IPS-20b (cell line): ENCODE data around the gene DDX27.
"Not testable (repeated sequence)": the region's sequence is repeated elsewhere in the genome, so short reads cannot be mapped to it uniquely, and the experiment has no call there.

Source experiments
- H3K27ac ChIP-seq: one replicate; pipeline ENCODE4 v1.5.1; 2013; ENCODE audit warnings: low read length
- H3K27me3 ChIP-seq: 2 replicates; pipeline ENCODE4 v1.6.1; 2013; ENCODE audit warnings: mild to moderate bottlenecking, low read length, inconsistent platforms; ENCODE audit not compliant: insufficient read depth
- H3K36me3 ChIP-seq: 2 replicates; pipeline ENCODE4 v1.6.1; 2013; ENCODE audit warnings: low read depth, mild to moderate bottlenecking, inconsistent platforms, low read length, moderate library complexity; ENCODE audit not compliant: insufficient read depth
- H3K4me1 ChIP-seq: 2 replicates; pipeline ENCODE4 v1.6.1; 2013; ENCODE audit warnings: mild to moderate bottlenecking, control low read depth, inconsistent platforms, low read length, moderate library complexity; ENCODE audit not compliant: insufficient read depth
- H3K4me3 ChIP-seq: 2 replicates; pipeline ENCODE4 v1.5.1; 2013; ENCODE audit warnings: mild to moderate bottlenecking, low read length, inconsistent platforms
- H3K9ac ChIP-seq: 2 replicates; pipeline ENCODE4 v1.6.1; 2013; ENCODE audit warnings: low read depth, mild to moderate bottlenecking, inconsistent platforms, low read length, moderate library complexity
- H3K9me3 ChIP-seq: 2 replicates; pipeline ENCODE4 v1.6.1; 2013; ENCODE audit warnings: mild to moderate bottlenecking, low read depth, low read length, inconsistent platforms; ENCODE audit not compliant: insufficient read depth

DDX27 gene

GRCh38 chr20:49219091-49219923 is at the start of gene DDX27:
Gene DDX27, plus strand, starts transcription at chr20:49219416. Its CDS starts 33 bp downstream, at chr20:49219449.
- Histone ChIP-seq H3K27ac (peak within 1 kb of the TSS; percentile 73), H3K4me3 (peak within 1 kb of the TSS; percentile 93), H3K36me3 (peaks cover 29% of the 10 kb centered on the region), H3K9ac (peak within 1 kb of the TSS; percentile 81), H3K27me3 (no peaks in the 10 kb centered on the region), H3K4me1 (peaks cover 5% of the 10 kb centered on the region; the same call in 1 of the 2 replicates), H3K9me3 (no peaks in the 10 kb centered on the region)

GRCh38 chr20:49169547-49169946 is 49.7 kb upstream of the DDX27 start:
- Histone ChIP-seq H3K36me3 (peaks cover 35% of the 10 kb centered on the region), H3K27ac (no peak overlapping the region), H3K9ac (no peak overlapping the region), H3K4me3 (no peak overlapping the region), H3K9me3 (no peaks in the 10 kb centered on the region), H3K27me3 (no peaks in the 10 kb centered on the region), H3K4me1 (no peaks in the 10 kb centered on the region)

GRCh38 chr20:49170714-49171113 is 48.5 kb upstream of the DDX27 start:
- Histone ChIP-seq H3K9me3 (no peaks in the 10 kb centered on the region), H3K9ac (no peak overlapping the region), H3K4me1 (no peaks in the 10 kb centered on the region), H3K36me3 (peaks cover 30% of the 10 kb centered on the region), H3K27me3 (no peaks in the 10 kb centered on the region), H3K27ac (no peak overlapping the region), H3K4me3 (no peak overlapping the region)

GRCh38 chr20:49171909-49172308 is 47.3 kb upstream of the DDX27 start:
- Histone ChIP-seq H3K9me3 (no peaks in the 10 kb centered on the region), H3K27me3 (no peaks in the 10 kb centered on the region), H3K27ac (no peak overlapping the region), H3K4me3 (no peak overlapping the region), H3K4me1 (no peaks in the 10 kb centered on the region), H3K9ac (no peak overlapping the region), H3K36me3 (peaks cover 28% of the 10 kb centered on the region; the same call in 1 of the 2 replicates)

- Histone ChIP-seq H3K9me3 (no peaks in the 10 kb centered on the region), H3K4me1 (no peaks in the 10 kb centered on the region), H3K27me3 (no peaks in the 10 kb centered on the region), H3K36me3 (peaks cover 28% of the 10 kb centered on the region; the same call in 1 of the 2 replicates), H3K9ac (no peak overlapping the region), H3K27ac (no peak overlapping the region), H3K4me3 (no peak overlapping the region)
These were observed 46.8 kb upstream of the DDX27 start for GRCh38 chr20:49172413-49172812.

GRCh38 chr20:49174183-49174582 is 45.0 kb upstream of the DDX27 start:
- Histone ChIP-seq H3K4me1 (no peaks in the 10 kb centered on the region), H3K9ac (no peak overlapping the region), H3K4me3 (no peak overlapping the region), H3K9me3 (no peaks in the 10 kb centered on the region), H3K27ac (no peak overlapping the region), H3K27me3 (no peaks in the 10 kb centered on the region), H3K36me3 (peaks cover 36% of the 10 kb centered on the region; the same call in 1 of the 2 replicates)

- H3K4me3 ChIP-seq, result no peak overlapping the region
- no peak overlapping the region for H3K27ac ChIP-seq
- no peak overlapping the region; the same call in 1 of the 2 replicates for H3K9ac ChIP-seq
- peaks cover 6% of the 10 kb centered on the region; the same call in 1 of the 2 replicates for H3K4me1 ChIP-seq
- H3K9me3 ChIP-seq, result no peaks in the 10 kb centered on the region
- peaks cover 14% of the 10 kb centered on the region; the same call in 1 of the 2 replicates for H3K36me3 ChIP-seq
- H3K27me3 ChIP-seq, result no peaks in the 10 kb centered on the region
These were observed 39.6 kb upstream of the DDX27 start for GRCh38 chr20:49179368-49180277.

- no peak overlapping the region for H3K27ac ChIP-seq
- no peaks in the 10 kb centered on the region for H3K9me3 ChIP-seq
- H3K9ac ChIP-seq, result no peak overlapping the region
- no peaks in the 10 kb centered on the region for H3K27me3 ChIP-seq
- peaks cover 10% of the 10 kb centered on the region; the same call in 1 of the 2 replicates for H3K36me3 ChIP-seq
- no peak overlapping the region for H3K4me3 ChIP-seq
- peaks cover 9% of the 10 kb centered on the region; the same call in 1 of the 2 replicates for H3K4me1 ChIP-seq
These were observed 37.8 kb upstream of the DDX27 start for GRCh38 chr20:49181265-49181877.

GRCh38 chr20:49183444-49183843 is 35.8 kb upstream of the DDX27 start:
- Histone ChIP-seq H3K4me3 (no peak overlapping the region), H3K9ac (no peak overlapping the region), H3K4me1 (peaks cover 13% of the 10 kb centered on the region; the same call in 1 of the 2 replicates), H3K27ac (no peak overlapping the region), H3K27me3 (no peaks in the 10 kb centered on the region), H3K36me3 (no peaks in the 10 kb centered on the region), H3K9me3 (no peaks in the 10 kb centered on the region)

GRCh38 chr20:49184084-49184501 is 35.1 kb upstream of the DDX27 start:
- H3K4me3 ChIP-seq, H3K9ac ChIP-seq, H3K27ac ChIP-seq, H3K27me3 ChIP-seq, H3K36me3 ChIP-seq, H3K9me3 ChIP-seq: not testable (repeated sequence)
- H3K4me1 ChIP-seq, result peaks cover 13% of the 10 kb centered on the region; the same call in 1 of the 2 replicates

GRCh38 chr20:49184691-49185070 is 34.5 kb upstream of the DDX27 start:
- no peak overlapping the region for H3K27ac ChIP-seq
- no peak overlapping the region for H3K9ac ChIP-seq

More at GRCh38 chr20:49184691-49185070, 34.5 kb upstream of the DDX27 start:
- Histone ChIP-seq H3K9me3 (no peaks in the 10 kb centered on the region), H3K36me3 (no peaks in the 10 kb centered on the region), H3K27me3 (no peaks in the 10 kb centered on the region), H3K4me3 (no peak overlapping the region), H3K4me1 (peaks cover 10% of the 10 kb centered on the region; the same call in 1 of the 2 replicates)
